ENCODE data around the gene SEMA3D. TPM values are rescaled to one million over a fixed set of nuclear protein-coding genes. Genes with fewer than 3 reads are reported as not detected.

The SEMA3D gene
- total and polyA plus RNA-seq, 4 donors = 0.18 to 1.2 (median 0.72) TPM

GRCh38 chr7:85133560-85133959 lies 53.3 kb downstream of the SEMA3D start:
- DNase-seq (ENCODE audit: low spot score) = no peak
- 54% methylated on average over 1 of the region's 1 CpG for WGBS
- Histone ChIP-seq H3K27me3 (ENCODE audit: control insufficient read depth in 4 of 4, insufficient read depth in 4 of 4, low read length in 3 of 4) (no peaks in the 10 kb centered on the region), H3K4me1 (ENCODE audit: control insufficient read depth in 4 of 4, insufficient read depth in 4 of 4, low read length in 3 of 4) (no peaks in the 10 kb centered on the region), H3K27ac (ENCODE audit: low read depth in 1 of 2, low read length in 2 of 2) (no peak overlapping the region), H3K9ac (ENCODE audit: low read depth in 1 of 2, low read length in 2 of 2) (no peak overlapping the region), H3K4me3 (ENCODE audit: low read depth in 1 of 3, low read length in 3 of 3) (no peak overlapping the region), H3K36me3 (ENCODE audit: control insufficient read depth in 4 of 4, insufficient read depth in 3 of 4, low read depth in 1 of 4, low read length in 3 of 4) (no peaks in the 10 kb centered on the region), H3K9me3 (ENCODE audit: control insufficient read depth in 4 of 4, low read length in 3 of 4) (no peaks in the 10 kb centered on the region)
- TF ChIP-seq YY1 (IDR thresholded peaks at IDR 0.05) (peak; percentile 13), NR2F2 (IDR thresholded peaks at IDR 0.05) (no peak)

GRCh38 chr7:85133006-85133405 lies 53.9 kb downstream of the SEMA3D start:
- no peak for DNase-seq (ENCODE audit: low spot score)
- Histone ChIP-seq H3K36me3 (ENCODE audit: control insufficient read depth in 4 of 4, insufficient read depth in 3 of 4, low read depth in 1 of 4, low read length in 3 of 4) (no peaks in the 10 kb centered on the region), H3K9ac (ENCODE audit: low read depth in 1 of 2, low read length in 2 of 2) (no peak overlapping the region), H3K4me3 (ENCODE audit: low read depth in 1 of 3, low read length in 3 of 3) (no peak overlapping the region), H3K27ac (ENCODE audit: low read depth in 1 of 2, low read length in 2 of 2) (no peak overlapping the region), H3K4me1 (ENCODE audit: control insufficient read depth in 4 of 4, insufficient read depth in 4 of 4, low read length in 3 of 4) (no peaks in the 10 kb centered on the region), H3K27me3 (ENCODE audit: control insufficient read depth in 4 of 4, insufficient read depth in 4 of 4, low read length in 3 of 4) (no peaks in the 10 kb centered on the region), H3K9me3 (ENCODE audit: control insufficient read depth in 4 of 4, low read length in 3 of 4) (no peaks in the 10 kb centered on the region)
- TF ChIP-seq ATF3 (IDR thresholded peaks at IDR 0.05) (no peak), MAX (IDR thresholded peaks at IDR 0.05) (no peak), REST (IDR thresholded peaks at IDR 0.05) (no peak), NR2F2 (IDR thresholded peaks at IDR 0.05) (no peak), FOXA1 (IDR thresholded peaks at IDR 0.05) (no peak), FOXA2 (IDR thresholded peaks at IDR 0.05) (no peak), RAD21 (IDR thresholded peaks at IDR 0.05) (no peak), SP1 (IDR thresholded peaks at IDR 0.05) (no peak), JUND (IDR thresholded peaks at IDR 0.05) (no peak), TAF1 (conservative IDR thresholded peaks at IDR 0.05) (no peak), GABPA (IDR thresholded peaks at IDR 0.05 in 1 of 2, conservative IDR thresholded peaks at IDR 0.05 in 1 of 2) (no peak), YY1 (IDR thresholded peaks at IDR 0.05) (no peak), HNF4A (conservative IDR thresholded peaks at IDR 0.05) (no peak), ZBTB33 (IDR thresholded peaks at IDR 0.05) (no peak), CTCF (IDR thresholded peaks at IDR 0.05; ENCODE audit: low read depth, low read length, missing input control) (no peak)
- 82% methylated on average over 2 of the region's 2 CpGs for WGBS

All from liver (tissue), 9 donors.